Glutamatergic neuron (in vitro differentiated cells): ENCODE results near the gene STRADA. TPM values are rescaled to one million over a fixed set of nuclear protein-coding genes. Genes with fewer than 3 reads are reported as not detected.

Experiments used
- DNase-seq: peaks from one replicate; pipeline ENCODE4 v3.0.0; 2022
- H3K27ac Mint-ChIP-seq: one replicate; pipeline ENCODE4 v1.8.0; 2020; ENCODE audit warnings: mild to moderate bottlenecking, mixed read lengths, inconsistent platforms; ENCODE audit not compliant: unreplicated experiment
- H3K27me3 Mint-ChIP-seq: one replicate; pipeline ENCODE4 v1.8.0; 2020; ENCODE audit warnings: mild to moderate bottlenecking, moderate library complexity, mixed read lengths, inconsistent platforms; ENCODE audit not compliant: unreplicated experiment
- H3K36me3 Mint-ChIP-seq: one replicate; pipeline ENCODE4 v1.8.0; 2020; ENCODE audit warnings: mild to moderate bottlenecking, mixed read lengths, inconsistent platforms; ENCODE audit not compliant: unreplicated experiment
- H3K4me1 Mint-ChIP-seq: one replicate; pipeline ENCODE4 v1.8.0; 2020; ENCODE audit warnings: mild to moderate bottlenecking, low read depth, mixed read lengths, inconsistent platforms; ENCODE audit not compliant: unreplicated experiment
- H3K4me3 Mint-ChIP-seq: one replicate; pipeline ENCODE4 v1.8.0; 2020; ENCODE audit warnings: mild to moderate bottlenecking, mixed read lengths, inconsistent platforms; ENCODE audit not compliant: unreplicated experiment
- H3K9me3 Mint-ChIP-seq: one replicate; pipeline ENCODE4 v1.8.0; 2020; ENCODE audit warnings: mild to moderate bottlenecking, moderate library complexity, mixed read lengths, inconsistent platforms; ENCODE audit not compliant: unreplicated experiment
- total RNA-seq: library from RNA; stranded (reverse); fragmentation: NEBNext Ultra II Directional; extraction: Animal tissue kit (Norgen Biotek cat#: 25700); gene quantifications from one replicate; pipeline ENCODE4 v1.2.1, GENCODE V29; 2021; ENCODE audit not compliant: unreplicated experiment
- TF ChIP-seq, protein P1 (sequence below): fragments of 200-600 bp; sonication (generic); IDR thresholded peaks from one replicate; pipeline ENCODE4 v1.5.0; 2021; ENCODE audit not compliant: partially characterized antibody, unreplicated experiment

The STRADA gene
- total RNA-seq, 1 donor from 2014 or later: 58.8 TPM

DNA sequence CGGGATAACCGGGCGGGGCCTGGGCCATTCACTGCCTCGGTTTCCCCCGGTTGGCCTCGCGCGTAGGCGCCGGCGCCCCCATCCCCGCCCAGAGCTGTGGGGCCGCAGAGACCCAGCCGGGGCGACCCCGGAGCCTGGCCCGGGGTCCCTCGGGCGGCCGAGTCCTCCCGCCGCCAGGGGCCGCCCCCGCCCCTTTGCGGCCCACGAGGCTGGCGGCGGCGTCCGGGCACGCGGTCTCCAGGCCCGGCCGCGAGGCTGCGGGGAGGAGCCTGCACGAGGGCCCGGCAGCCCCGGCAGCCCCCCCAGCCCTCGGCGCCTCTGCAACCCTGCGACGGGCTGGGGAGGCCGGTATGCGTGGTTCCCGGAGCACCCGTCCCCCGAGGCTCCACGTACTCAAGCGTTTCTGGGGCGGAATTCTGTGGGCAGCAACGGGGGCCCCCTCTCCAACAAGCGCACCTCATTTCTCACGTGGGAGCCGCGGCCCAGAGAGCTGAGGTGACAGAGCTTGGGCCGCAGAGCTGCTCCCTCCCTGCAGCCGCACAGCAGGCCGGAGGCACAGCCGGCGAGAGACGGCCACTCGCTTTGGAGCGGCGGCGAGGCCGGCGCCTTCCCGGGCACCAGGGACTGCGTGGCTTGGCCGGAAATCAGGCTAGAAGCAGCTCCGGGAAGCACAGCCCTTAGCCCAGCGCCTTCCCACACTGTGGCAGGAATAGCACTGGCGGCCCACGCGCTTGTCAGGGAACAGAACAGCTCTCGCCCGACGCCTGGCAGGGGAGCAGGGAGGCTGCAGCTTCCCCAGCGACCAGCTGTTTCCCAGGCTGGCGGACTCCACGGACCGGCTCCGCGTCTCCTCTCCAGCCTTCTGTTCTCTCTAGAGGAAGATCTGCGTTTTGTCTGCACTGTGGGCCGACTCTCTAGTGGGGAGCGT, 40.8 kb downstream of the STRADA start:
- peak; percentile 74 for DNase-seq
- peak overlapping the region; percentile 97 for H3K27ac Mint-ChIP-seq
- H3K9me3 Mint-ChIP-seq: peaks cover 23% of the 10 kb centered on the region

DNA sequence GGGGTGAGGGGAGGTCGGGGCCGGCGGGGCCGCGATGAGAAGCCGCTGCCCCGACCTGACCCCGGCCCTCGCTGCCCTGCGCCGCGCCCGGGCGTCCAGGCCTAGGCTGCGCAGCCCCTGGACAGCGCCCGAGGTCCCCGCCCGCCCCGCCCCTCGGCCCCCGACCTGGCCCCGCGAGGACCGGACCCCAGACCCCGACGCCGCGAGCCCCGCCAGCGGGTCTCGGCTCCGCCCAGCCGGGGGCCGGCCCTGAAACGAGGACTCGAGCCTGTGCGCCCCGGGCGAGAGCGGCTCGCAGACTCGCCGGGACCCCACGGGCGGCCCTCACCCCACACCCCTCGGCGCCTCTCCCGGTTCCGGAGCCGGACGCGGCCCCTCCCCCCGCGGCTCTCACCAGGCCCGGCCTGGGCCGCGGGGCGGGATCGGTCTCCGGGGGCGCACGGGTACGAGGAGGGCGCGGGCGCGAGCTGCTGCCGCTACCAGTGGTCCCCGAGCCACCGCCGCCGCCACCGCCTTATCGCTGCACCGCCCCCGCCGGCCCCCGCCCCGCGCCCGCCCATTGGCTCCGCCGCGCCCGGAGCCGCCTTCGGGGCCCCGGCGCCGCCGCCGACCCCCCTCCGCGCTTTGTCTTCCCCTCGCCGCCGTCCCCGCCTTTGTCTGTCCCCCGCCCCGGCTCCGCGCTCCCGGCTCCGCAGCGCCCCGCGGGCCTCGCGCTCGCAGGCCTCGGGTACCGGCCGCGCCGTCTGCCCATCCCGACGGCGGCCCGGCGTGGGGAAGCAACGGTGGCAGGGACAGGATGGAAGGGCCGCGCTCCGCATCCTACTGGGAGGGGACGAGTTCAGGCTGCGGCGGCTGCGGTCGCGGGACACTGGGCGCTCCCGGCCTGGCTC, 41.7 kb downstream of the STRADA start, which contains the start of gene LIMD2:
LIMD2 (minus strand) TSS at position 488 of the 890 bp plus-strand sequence. CDS start 827 bp downstream, outside the sequence.
- no peaks in the 10 kb centered on the region for H3K36me3 Mint-ChIP-seq
- peaks cover 41% of the 10 kb centered on the region for H3K4me1 Mint-ChIP-seq
- H3K27me3 Mint-ChIP-seq: peaks cover 17% of the 10 kb centered on the region
- TF ChIP-seq, protein P1, sequence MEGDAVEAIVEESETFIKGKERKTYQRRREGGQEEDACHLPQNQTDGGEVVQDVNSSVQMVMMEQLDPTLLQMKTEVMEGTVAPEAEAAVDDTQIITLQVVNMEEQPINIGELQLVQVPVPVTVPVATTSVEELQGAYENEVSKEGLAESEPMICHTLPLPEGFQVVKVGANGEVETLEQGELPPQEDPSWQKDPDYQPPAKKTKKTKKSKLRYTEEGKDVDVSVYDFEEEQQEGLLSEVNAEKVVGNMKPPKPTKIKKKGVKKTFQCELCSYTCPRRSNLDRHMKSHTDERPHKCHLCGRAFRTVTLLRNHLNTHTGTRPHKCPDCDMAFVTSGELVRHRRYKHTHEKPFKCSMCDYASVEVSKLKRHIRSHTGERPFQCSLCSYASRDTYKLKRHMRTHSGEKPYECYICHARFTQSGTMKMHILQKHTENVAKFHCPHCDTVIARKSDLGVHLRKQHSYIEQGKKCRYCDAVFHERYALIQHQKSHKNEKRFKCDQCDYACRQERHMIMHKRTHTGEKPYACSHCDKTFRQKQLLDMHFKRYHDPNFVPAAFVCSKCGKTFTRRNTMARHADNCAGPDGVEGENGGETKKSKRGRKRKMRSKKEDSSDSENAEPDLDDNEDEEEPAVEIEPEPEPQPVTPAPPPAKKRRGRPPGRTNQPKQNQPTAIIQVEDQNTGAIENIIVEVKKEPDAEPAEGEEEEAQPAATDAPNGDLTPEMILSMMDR: no peak
- H3K4me3 Mint-ChIP-seq: peak within 1 kb of the TSS; percentile 95
- DNase-seq: peak; percentile 86
- peak within 1 kb of the TSS; percentile 62 for H3K27ac Mint-ChIP-seq
- peaks cover 29% of the 10 kb centered on the region for H3K9me3 Mint-ChIP-seq

More for the DNA sequence above, 40.8 kb downstream of the STRADA start:
- peak overlapping the region; percentile 95 for H3K4me3 Mint-ChIP-seq
- TF ChIP-seq, protein P1: no peak
- no peaks in the 10 kb centered on the region for H3K36me3 Mint-ChIP-seq
- peaks cover 38% of the 10 kb centered on the region for H3K4me1 Mint-ChIP-seq
- peaks cover 21% of the 10 kb centered on the region for H3K27me3 Mint-ChIP-seq

DNA sequence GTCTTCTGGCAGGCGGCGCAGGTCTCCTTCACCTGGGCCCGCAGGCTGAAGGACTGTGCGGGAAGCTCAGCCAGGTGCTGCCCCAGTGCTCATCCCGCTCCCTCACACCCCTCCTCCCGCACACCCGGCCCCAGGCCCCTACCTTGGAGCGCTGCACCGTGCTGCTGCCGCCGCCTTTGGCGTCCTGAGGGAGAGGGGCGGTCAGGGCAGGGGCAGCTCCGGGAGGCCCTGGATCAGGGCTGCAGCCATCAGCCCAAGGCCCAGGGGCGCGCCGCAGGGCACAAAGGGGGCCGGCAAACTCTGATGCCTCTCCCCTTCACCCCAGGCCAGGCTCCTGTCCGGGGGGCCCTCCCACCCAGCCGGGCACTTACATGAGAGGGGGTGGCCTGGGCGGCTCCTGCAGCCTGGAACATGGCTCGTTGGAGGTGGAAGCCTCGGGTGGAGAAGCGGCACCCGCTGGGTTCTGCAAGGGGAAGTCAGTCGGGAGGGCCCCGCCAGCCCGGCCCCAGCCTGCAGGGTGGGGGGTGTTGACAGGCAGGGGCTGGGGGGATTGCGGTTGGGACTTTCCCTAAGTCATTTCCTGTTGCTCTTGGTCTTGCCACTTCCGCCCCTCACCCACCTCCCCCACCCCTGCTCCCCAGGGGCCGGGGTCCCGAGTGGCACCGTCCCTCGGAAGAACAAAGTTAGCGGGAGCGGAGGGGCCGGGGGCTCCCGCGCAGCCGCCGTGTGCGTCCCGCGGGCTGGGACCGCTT, 42.5 kb downstream of the STRADA start:
- Mint-ChIP-seq H3K4me1 (peaks cover 46% of the 10 kb centered on the region), H3K27ac (peak overlapping the region; percentile 85), H3K36me3 (no peaks in the 10 kb centered on the region), H3K9me3 (peaks cover 35% of the 10 kb centered on the region), H3K4me3 (peak overlapping the region; percentile 87), H3K27me3 (peaks cover 26% of the 10 kb centered on the region)
- TF ChIP-seq, protein P1: no peak
- DNase-seq: peak; percentile 79

DNA sequence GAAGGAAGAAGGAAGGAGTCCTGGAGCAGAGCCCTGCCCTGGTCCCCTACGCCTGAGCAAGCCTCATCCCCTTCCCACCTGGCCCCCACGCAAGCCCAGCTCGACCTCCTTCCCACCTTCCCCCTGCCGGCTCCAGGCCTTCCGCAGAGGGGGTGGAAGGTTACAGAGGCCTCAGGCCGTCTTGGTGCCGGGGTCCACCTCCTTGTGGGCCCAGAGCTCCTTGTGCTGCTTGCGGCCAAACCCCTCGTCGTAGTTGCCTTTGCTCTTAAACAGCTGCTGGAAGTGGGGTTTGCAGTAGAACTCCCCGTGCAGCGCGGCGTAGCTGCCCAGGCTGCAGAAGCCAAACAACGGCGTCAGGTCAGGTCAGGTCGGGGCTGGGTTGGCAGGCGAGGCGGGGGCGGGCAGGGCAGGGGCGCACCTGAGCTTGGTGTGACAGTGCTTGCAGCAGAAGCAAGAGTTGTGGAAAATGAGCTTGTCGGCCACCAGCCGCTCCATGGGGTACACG, 43.2 kb downstream of the STRADA start:
- peak overlapping the region; percentile 85 for H3K27ac Mint-ChIP-seq
- H3K36me3 Mint-ChIP-seq: no peaks in the 10 kb centered on the region
- peak overlapping the region; percentile 87 for H3K4me3 Mint-ChIP-seq
- no peak for DNase-seq
- peaks cover 37% of the 10 kb centered on the region for H3K9me3 Mint-ChIP-seq
- peaks cover 44% of the 10 kb centered on the region for H3K4me1 Mint-ChIP-seq
- H3K27me3 Mint-ChIP-seq: peaks cover 30% of the 10 kb centered on the region
- TF ChIP-seq, protein P1: no peak
